ENCODE data around the gene SMARCD3. TPM values are rescaled to one million over a fixed set of nuclear protein-coding genes. Genes with fewer than 3 reads are reported as not detected.

The SMARCD3 gene
- total RNA-seq, 3 donors from 2014 or later = 1.7 to 2.5 (median 2.0) TPM

- Mint-ChIP-seq H3K27me3 (ENCODE audit: low read depth) (peaks cover 49% of the 10 kb centered on the region), H3K4me1 (ENCODE audit: low read depth) (peaks cover 43% of the 10 kb centered on the region), H3K36me3 (ENCODE audit: insufficient read depth) (no peaks in the 10 kb centered on the region), H3K4me3 (peak overlapping the region; percentile 78), H3K9me3 (no peaks in the 10 kb centered on the region)
- ATAC-seq (no peak), DNase-seq (no peak)
Observed at GRCh38 chr7:151247611-151248345, 716 bp downstream of the SMARCD3 start.

GRCh38 chr7:151246851-151247580 is 1.5 kb downstream of the SMARCD3 start:
- DNase-seq = no peak
- ATAC-seq = no peak
- Mint-ChIP-seq H3K4me1 (ENCODE audit: low read depth) (peaks cover 40% of the 10 kb centered on the region), H3K36me3 (ENCODE audit: insufficient read depth) (no peaks in the 10 kb centered on the region), H3K9me3 (no peaks in the 10 kb centered on the region), H3K27me3 (ENCODE audit: low read depth) (peaks cover 41% of the 10 kb centered on the region), H3K4me3 (peak overlapping the region; percentile 21)

GRCh38 chr7:151246102-151246850 is 2.2 kb downstream of the SMARCD3 start:
- DNase-seq (no peak), ATAC-seq (no peak)
- H3K9me3 Mint-ChIP-seq = no peaks in the 10 kb centered on the region
- peaks cover 40% of the 10 kb centered on the region for H3K4me1 Mint-ChIP-seq (ENCODE audit: low read depth)
- peak overlapping the region; percentile 55 for H3K4me3 Mint-ChIP-seq
- H3K36me3 Mint-ChIP-seq (ENCODE audit: insufficient read depth) = no peaks in the 10 kb centered on the region
- H3K27me3 Mint-ChIP-seq (ENCODE audit: low read depth) = peaks cover 41% of the 10 kb centered on the region

GRCh38 chr7:151245360-151246101 is 3.0 kb downstream of the SMARCD3 start:
- peak overlapping the region; percentile 55 for H3K4me3 Mint-ChIP-seq
- peaks cover 33% of the 10 kb centered on the region for H3K27me3 Mint-ChIP-seq (ENCODE audit: low read depth)
- H3K36me3 Mint-ChIP-seq (ENCODE audit: insufficient read depth) = no peaks in the 10 kb centered on the region
- peaks cover 33% of the 10 kb centered on the region for H3K4me1 Mint-ChIP-seq (ENCODE audit: low read depth)
- no peaks in the 10 kb centered on the region for H3K9me3 Mint-ChIP-seq
- ATAC-seq = peak; percentile 63 to 69
- DNase-seq = peak; percentile 59

- Mint-ChIP-seq H3K36me3 (ENCODE audit: insufficient read depth) (no peaks in the 10 kb centered on the region), H3K4me3 (peak overlapping the region; percentile 6), H3K27me3 (ENCODE audit: low read depth) (peaks cover 28% of the 10 kb centered on the region), H3K9me3 (no peaks in the 10 kb centered on the region), H3K4me1 (ENCODE audit: low read depth) (peaks cover 33% of the 10 kb centered on the region)
- ATAC-seq (peak; percentile 1 to 6), DNase-seq (no peak)
Observed at GRCh38 chr7:151244841-151245346, 3.6 kb downstream of the SMARCD3 start.

- H3K4me1 Mint-ChIP-seq (ENCODE audit: low read depth) = peaks cover 31% of the 10 kb centered on the region
- H3K9me3 Mint-ChIP-seq = no peaks in the 10 kb centered on the region
- no peak for ATAC-seq
- no peak overlapping the region for H3K4me3 Mint-ChIP-seq
- peaks cover 27% of the 10 kb centered on the region for H3K27me3 Mint-ChIP-seq (ENCODE audit: low read depth)
- DNase-seq = peak; percentile 52
- no peaks in the 10 kb centered on the region for H3K36me3 Mint-ChIP-seq (ENCODE audit: insufficient read depth)
Observed at GRCh38 chr7:151244196-151244840, 4.2 kb downstream of the SMARCD3 start.

GRCh38 chr7:151243408-151244195 is 4.9 kb downstream of the SMARCD3 start:
- no peaks in the 10 kb centered on the region for H3K36me3 Mint-ChIP-seq (ENCODE audit: insufficient read depth)
- H3K4me3 Mint-ChIP-seq = peak overlapping the region; percentile 73
- peaks cover 24% of the 10 kb centered on the region for H3K27me3 Mint-ChIP-seq (ENCODE audit: low read depth)
- H3K9me3 Mint-ChIP-seq = no peaks in the 10 kb centered on the region
- ATAC-seq = peak; percentile 19 to 24
- no peak for DNase-seq
- peaks cover 29% of the 10 kb centered on the region for H3K4me1 Mint-ChIP-seq (ENCODE audit: low read depth)

GRCh38 chr7:151243045-151243349 is 5.5 kb downstream of the SMARCD3 start:
- ATAC-seq (no peak), DNase-seq (no peak)
- Mint-ChIP-seq H3K9me3 (no peaks in the 10 kb centered on the region), H3K4me1 (ENCODE audit: low read depth) (peaks cover 26% of the 10 kb centered on the region), H3K36me3 (ENCODE audit: insufficient read depth) (no peaks in the 10 kb centered on the region), H3K4me3 (peak overlapping the region; percentile 73), H3K27me3 (ENCODE audit: low read depth) (peaks cover 22% of the 10 kb centered on the region)

- H3K4me3 Mint-ChIP-seq = no peak overlapping the region
- H3K9me3 Mint-ChIP-seq = no peaks in the 10 kb centered on the region
- peaks cover 16% of the 10 kb centered on the region for H3K27me3 Mint-ChIP-seq (ENCODE audit: low read depth)
- DNase-seq (no peak), ATAC-seq (no peak)
- H3K4me1 Mint-ChIP-seq (ENCODE audit: low read depth) = peaks cover 22% of the 10 kb centered on the region
- no peaks in the 10 kb centered on the region for H3K36me3 Mint-ChIP-seq (ENCODE audit: insufficient read depth)
Observed at GRCh38 chr7:151242159-151243044, 6.1 kb downstream of the SMARCD3 start.

GRCh38 chr7:151241755-151242096 is 6.8 kb downstream of the SMARCD3 start:
- ATAC-seq (no peak), DNase-seq (no peak)
- peaks cover 9% of the 10 kb centered on the region for H3K27me3 Mint-ChIP-seq (ENCODE audit: low read depth)
- H3K36me3 Mint-ChIP-seq (ENCODE audit: insufficient read depth) = peaks cover 3% of the 10 kb centered on the region
- no peak overlapping the region for H3K4me3 Mint-ChIP-seq
- no peaks in the 10 kb centered on the region for H3K9me3 Mint-ChIP-seq
- H3K4me1 Mint-ChIP-seq (ENCODE audit: low read depth) = peaks cover 22% of the 10 kb centered on the region

- H3K4me1 Mint-ChIP-seq (ENCODE audit: low read depth) = peaks cover 22% of the 10 kb centered on the region
- H3K9me3 Mint-ChIP-seq = no peaks in the 10 kb centered on the region
- no peak for ATAC-seq
- H3K4me3 Mint-ChIP-seq = no peak overlapping the region
- H3K27me3 Mint-ChIP-seq (ENCODE audit: low read depth) = peaks cover 4% of the 10 kb centered on the region
- H3K36me3 Mint-ChIP-seq (ENCODE audit: insufficient read depth) = peaks cover 4% of the 10 kb centered on the region
- no peak for DNase-seq
Observed at GRCh38 chr7:151240942-151241754, 7.3 kb downstream of the SMARCD3 start.

- Mint-ChIP-seq H3K4me3 (no peak overlapping the region), H3K36me3 (ENCODE audit: insufficient read depth) (peaks cover 5% of the 10 kb centered on the region), H3K27me3 (ENCODE audit: low read depth) (no peaks in the 10 kb centered on the region), H3K9me3 (no peaks in the 10 kb centered on the region), H3K4me1 (ENCODE audit: low read depth) (peaks cover 20% of the 10 kb centered on the region)
- ATAC-seq = no peak
- no peak for DNase-seq
Observed at GRCh38 chr7:151240536-151240935, 8.0 kb downstream of the SMARCD3 start.

Data from activated T-cell treated with anti-CD3 and anti-CD28 coated beads, Interleukin-2, amount 50 U/mL, for 4 hours (primary cell).